GM12874 (cell line): ENCODE results near the gene PCGF3.

ENCODE experiments used
- TF ChIP-seq, protein P1 (sequence below): IDR thresholded peaks from 2 replicates; pipeline ENCODE4 v1.5.1; 2011; ENCODE audit warnings: low read depth, mild to moderate bottlenecking, control low read depth, low read length, moderate library complexity; ENCODE audit not compliant: insufficient read depth

Gene PCGF3

DNA sequence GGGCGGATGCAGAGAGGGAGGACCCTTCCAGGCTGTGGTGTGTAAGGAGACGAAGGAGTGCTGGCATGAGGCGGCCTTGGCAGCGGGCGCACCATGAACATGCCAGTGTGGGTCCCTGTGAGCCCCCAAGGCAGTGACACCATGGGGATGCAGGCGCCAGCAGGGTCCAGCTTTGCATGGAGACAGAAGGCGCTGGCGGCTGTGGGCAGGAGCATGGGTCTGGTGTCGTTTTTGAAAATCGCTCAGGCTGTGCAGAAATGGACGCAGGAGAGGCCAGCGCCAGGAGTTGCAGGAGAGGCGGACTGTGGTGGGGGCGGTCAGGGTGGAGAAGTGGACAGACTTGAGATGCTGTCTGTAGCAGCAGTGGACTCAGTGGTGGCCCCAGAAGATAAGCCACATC, 56.1 kb downstream of the PCGF3 start:
- TF ChIP-seq, protein P1, sequence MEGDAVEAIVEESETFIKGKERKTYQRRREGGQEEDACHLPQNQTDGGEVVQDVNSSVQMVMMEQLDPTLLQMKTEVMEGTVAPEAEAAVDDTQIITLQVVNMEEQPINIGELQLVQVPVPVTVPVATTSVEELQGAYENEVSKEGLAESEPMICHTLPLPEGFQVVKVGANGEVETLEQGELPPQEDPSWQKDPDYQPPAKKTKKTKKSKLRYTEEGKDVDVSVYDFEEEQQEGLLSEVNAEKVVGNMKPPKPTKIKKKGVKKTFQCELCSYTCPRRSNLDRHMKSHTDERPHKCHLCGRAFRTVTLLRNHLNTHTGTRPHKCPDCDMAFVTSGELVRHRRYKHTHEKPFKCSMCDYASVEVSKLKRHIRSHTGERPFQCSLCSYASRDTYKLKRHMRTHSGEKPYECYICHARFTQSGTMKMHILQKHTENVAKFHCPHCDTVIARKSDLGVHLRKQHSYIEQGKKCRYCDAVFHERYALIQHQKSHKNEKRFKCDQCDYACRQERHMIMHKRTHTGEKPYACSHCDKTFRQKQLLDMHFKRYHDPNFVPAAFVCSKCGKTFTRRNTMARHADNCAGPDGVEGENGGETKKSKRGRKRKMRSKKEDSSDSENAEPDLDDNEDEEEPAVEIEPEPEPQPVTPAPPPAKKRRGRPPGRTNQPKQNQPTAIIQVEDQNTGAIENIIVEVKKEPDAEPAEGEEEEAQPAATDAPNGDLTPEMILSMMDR, result no peak

DNA sequence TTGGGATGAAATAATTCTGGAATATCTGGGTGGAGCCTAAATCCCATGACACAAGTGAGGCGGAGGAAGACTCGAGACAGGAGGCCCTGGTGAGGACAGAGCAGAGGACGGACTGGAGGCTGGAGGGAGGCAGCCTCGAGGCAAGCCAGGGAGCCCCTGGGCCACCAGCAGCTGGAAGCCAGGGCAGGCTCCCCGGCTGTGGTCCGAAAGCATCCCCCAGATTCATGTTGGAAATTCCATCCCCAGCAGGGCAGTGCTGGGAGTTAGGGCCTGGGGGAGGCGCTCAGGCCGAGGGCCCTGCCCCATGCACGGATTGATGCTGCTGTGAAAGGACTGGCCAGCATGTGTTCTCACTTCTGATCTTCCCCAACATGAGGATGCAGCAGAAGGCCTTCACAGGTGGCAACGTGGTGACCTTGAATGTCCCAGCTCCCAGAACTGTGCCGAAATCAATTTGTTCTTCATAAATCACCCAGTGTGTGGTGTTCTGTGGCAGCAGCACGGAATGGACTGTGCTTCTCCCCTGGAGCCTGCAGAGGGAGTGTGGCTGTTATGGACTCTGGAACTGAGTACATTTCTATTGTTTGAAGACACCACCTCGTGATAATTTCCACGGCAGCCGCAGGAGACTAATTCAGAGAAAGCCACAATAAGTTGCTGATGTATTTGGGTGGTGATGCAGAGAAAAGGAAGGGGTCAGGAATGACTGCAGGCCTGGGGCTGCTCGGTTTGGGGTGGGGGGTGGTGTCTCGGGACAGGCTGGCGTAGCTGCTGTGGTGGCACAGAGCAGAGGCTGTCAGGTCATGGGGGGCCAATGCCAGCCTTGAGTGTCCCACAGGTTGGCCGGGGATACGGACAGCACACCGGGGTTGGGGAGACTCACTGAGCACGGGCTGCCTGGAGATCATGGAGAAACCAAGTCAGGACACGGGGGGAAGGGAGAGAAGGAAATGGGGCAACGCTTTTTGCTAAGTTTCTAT, 56.9 kb downstream of the PCGF3 start:
- TF ChIP-seq, protein P1, result no peak

DNA sequence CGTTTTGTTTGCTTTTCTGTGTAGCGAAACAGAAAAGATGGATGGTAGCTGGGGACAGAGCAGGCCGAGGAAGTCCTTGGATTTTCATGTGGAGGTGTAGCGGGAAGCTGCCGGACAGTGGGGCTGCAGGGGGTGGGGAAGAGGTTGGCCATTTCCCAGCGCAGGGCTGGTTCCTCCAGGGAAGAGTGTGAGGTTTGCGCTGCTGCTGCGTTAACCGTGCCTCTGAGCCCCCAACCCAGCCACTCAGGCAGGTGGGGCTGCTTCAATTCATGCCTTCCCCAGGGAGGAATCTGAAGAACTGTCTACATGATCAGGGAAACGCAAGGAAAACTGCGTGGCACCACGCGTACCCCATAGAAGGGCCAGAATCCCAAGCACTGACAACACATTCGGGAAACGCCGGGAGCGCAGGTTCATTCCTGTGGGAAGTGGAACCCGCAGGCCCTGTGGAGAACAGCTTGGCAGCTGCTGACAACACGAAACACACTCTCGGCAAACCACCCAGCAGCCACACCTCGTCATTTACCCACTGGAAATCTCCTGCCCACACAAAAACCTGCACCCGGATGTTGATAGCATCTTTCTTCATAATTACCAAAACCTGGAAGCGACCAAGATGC, 57.7 kb downstream of the PCGF3 start:
- TF ChIP-seq, protein P1, result no peak

DNA sequence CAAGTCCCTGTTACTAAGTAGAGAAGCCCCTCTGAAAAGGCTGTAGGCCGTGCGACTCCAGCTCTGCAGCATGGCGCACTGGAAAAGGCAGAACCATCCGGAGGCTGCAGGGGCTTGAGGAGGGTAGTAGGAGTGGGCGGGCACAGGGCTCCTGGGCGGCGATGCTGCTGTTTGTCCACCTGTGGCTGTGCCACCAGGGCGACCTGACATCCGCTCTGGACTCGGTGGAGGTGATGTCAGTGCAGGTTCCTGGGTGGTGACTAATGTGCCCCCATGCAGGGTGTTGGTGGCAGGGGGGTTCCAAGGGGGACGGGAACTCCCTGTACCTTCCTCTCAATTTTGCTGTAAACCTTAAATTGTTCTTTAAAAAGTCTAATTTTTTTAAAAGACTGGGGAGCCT, 58.3 kb downstream of the PCGF3 start:
- TF ChIP-seq, protein P1, result no peak

DNA sequence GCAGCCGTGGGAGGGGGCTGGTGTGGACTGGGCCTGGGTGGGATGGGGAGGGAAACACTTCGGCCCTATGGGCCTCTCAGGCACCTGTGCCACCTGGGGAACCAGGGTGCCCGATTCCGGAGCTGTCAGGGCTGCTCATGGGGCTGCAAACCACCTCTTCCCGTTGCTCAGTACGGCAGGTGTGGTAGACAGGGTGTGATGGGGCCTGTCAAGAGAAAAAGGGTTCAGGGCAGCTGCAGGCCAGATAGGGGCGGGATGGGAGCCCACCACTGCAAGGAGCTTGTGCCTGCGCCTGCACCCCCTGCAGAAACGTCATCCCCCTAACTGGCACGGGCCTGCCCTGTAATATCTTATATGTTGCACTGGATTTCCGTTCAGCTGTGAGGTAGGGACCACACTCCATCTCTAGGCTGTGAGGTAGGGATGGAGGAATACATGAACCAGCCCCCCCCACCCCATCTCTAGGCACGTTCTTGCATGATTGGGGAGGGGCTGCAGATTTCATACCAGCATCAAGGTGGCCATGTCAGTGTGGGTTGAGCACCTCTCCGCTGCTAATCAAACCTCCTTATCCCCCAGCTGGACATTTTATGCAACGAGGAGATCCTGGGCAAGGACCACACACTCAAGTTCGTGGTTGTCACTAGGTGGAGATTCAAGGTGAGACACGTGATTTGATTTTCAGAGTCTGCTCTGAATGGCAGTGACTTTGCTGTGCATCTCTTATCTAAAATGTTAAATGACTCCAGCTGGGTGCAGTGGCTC, 59.0 kb downstream of the PCGF3 start:
- TF ChIP-seq, protein P1, result no peak

DNA sequence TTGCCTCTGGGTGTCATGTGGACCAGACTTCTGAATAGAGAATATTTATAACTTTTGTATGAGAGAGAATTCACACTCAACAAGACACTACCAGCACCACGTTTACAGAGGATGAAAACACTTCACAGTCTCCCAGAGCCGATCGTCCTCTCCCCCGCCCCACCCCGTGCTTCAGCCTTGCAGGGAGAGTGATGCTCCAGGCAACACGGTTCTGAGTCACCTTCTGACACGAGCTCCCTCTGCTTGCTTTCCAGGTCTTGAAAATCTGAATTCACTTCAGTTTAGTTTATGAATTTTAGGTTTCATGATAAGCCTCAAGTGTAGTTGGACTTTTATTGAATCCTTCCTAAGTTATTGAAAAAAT, 60.5 kb downstream of the PCGF3 start:
- TF ChIP-seq, protein P1, result no peak
